HEK293 (cell line): ENCODE measurements around the gene TMEM255A.

Source experiments
- CTCF ChIA-PET: fragments of 350-600 bp; formaldehyde crosslinking; extraction: SDS; loops from one replicate; lab custom pipeline; 2021; ENCODE audit warnings: antibody characterized with exemption; lab: Yijun Ruan, JAX
- POLR2A ChIA-PET: fragments of 300-600 bp; formaldehyde crosslinking; extraction: SDS; loops from one replicate; lab custom pipeline; 2020; ENCODE audit warnings: antibody characterized with exemption, inconsistent platforms; lab: Yijun Ruan, JAX
- H3K27ac ChIP-seq: fragments of 200-500 bp; sonication (Bioruptor generic); 2 replicates; pipeline ENCODE4 v1.5.1; 2014; ENCODE audit warnings: low read depth, low read length, control low read depth, inconsistent platforms; ENCODE audit errors: extremely low read depth
- H3K36me3 ChIP-seq, 2 experiments: fragments of 200-500 bp in 1 of 2; sonication (Bioruptor generic) in 1 of 2; 1 replicate in 1 of 2; 2 replicates in 1 of 2; pipeline ENCODE4 v1.5.1; 2014 to 2017; ENCODE audit warnings: inconsistent platforms in 2 of 2, low read length in 2 of 2; ENCODE audit not compliant: control insufficient read depth in 2 of 2, insufficient read depth in 1 of 2
- H3K4me1 ChIP-seq: fragments of 200-500 bp; sonication (Bioruptor generic); 2 replicates; pipeline ENCODE4 v1.5.1; 2014; ENCODE audit warnings: mild to moderate bottlenecking, low read length, inconsistent platforms; ENCODE audit not compliant: control insufficient read depth, insufficient read depth
- H3K4me3 ChIP-seq: 2 replicates; pipeline ENCODE4 v1.5.1; 2011; ENCODE audit warnings: low read depth, mild to moderate bottlenecking, control low read depth, low read length, moderate library complexity
- H3K9me3 ChIP-seq: fragments of 200-500 bp; sonication (Bioruptor generic); 2 replicates; pipeline ENCODE4 v1.5.1; 2014; ENCODE audit warnings: low read depth, low read length, inconsistent platforms; ENCODE audit not compliant: control insufficient read depth, insufficient read depth
- BCL6B ChIP-seq: fragments of 450-650 bp; formaldehyde crosslinking; IDR thresholded peaks from 2 replicates; pipeline ENCODE4 v1.5.1; 2017; ENCODE audit warnings: missing biosample characterization, missing genetic modification characterization
- CTCF ChIP-seq: fragments of 450-650 bp; formaldehyde crosslinking; IDR thresholded peaks from 2 replicates; pipeline ENCODE4 v1.5.1; 2016; ENCODE audit warnings: missing biosample characterization, missing genetic modification characterization
- FEZF1 ChIP-seq: fragments of 450-650 bp; formaldehyde crosslinking; IDR thresholded peaks from 2 replicates; pipeline ENCODE4 v1.5.1; 2016; ENCODE audit warnings: missing biosample characterization, missing genetic modification characterization
- GLI4 ChIP-seq: fragments of 450-650 bp; formaldehyde crosslinking; IDR thresholded peaks from 2 replicates; pipeline ENCODE4 v1.5.1; 2016; ENCODE audit warnings: missing biosample characterization, missing genetic modification characterization
- KLF16 ChIP-seq: fragments of 450-650 bp; formaldehyde crosslinking; IDR thresholded peaks from 2 replicates; pipeline ENCODE4 v1.5.1; 2017; ENCODE audit warnings: missing biosample characterization, missing genetic modification characterization
- KLF8 ChIP-seq: fragments of 450-650 bp; formaldehyde crosslinking; IDR thresholded peaks from 2 replicates; pipeline ENCODE4 v1.5.1; 2016; ENCODE audit warnings: missing biosample characterization, missing genetic modification characterization
- SP2 ChIP-seq: fragments of 450-650 bp; formaldehyde crosslinking; IDR thresholded peaks from 2 replicates; pipeline ENCODE4 v1.5.1; 2016; ENCODE audit warnings: missing biosample characterization, missing genetic modification characterization
- ZNF10 ChIP-seq: fragments of 450-650 bp; formaldehyde crosslinking; IDR thresholded peaks from 2 replicates; pipeline ENCODE4 v1.5.1; 2017; ENCODE audit warnings: missing biosample characterization, missing genetic modification characterization
- ZNF138 ChIP-seq: fragments of 450-650 bp; formaldehyde crosslinking; IDR thresholded peaks from 2 replicates; pipeline ENCODE4 v1.5.1; 2016; ENCODE audit warnings: missing biosample characterization, missing genetic modification characterization, borderline replicate concordance
- ZNF2 ChIP-seq: fragments of 450-650 bp; formaldehyde crosslinking; IDR thresholded peaks from 2 replicates; pipeline ENCODE4 v1.5.1; 2016; ENCODE audit warnings: missing biosample characterization, missing genetic modification characterization
- ZNF24 ChIP-seq: fragments of 450-650 bp; formaldehyde crosslinking; IDR thresholded peaks from 2 replicates; pipeline ENCODE4 v1.5.1; 2016; ENCODE audit warnings: missing biosample characterization, missing genetic modification characterization
- ZNF248 ChIP-seq: fragments of 450-650 bp; formaldehyde crosslinking; IDR thresholded peaks from 2 replicates; pipeline ENCODE4 v1.5.1; 2017; ENCODE audit warnings: missing biosample characterization, missing genetic modification characterization
- ZNF266 ChIP-seq: fragments of 450-650 bp; formaldehyde crosslinking; IDR thresholded peaks from 2 replicates; pipeline ENCODE4 v1.5.1; 2016; ENCODE audit warnings: missing biosample characterization, missing genetic modification characterization, low read depth
- ZNF274 ChIP-seq, 2 experiments: fragments of 200-500 bp in 1 of 2; fragments of 450-650 bp in 1 of 2; sonication (Bioruptor generic) in 1 of 2; formaldehyde crosslinking in 1 of 2; IDR thresholded peaks; 2 replicates each; pipeline versions ENCODE4 v1.5.1 to v1.6.1; 2014 to 2016; ENCODE audit warnings: borderline replicate concordance in 1 of 2, inconsistent platforms in 1 of 2, low read length in 1 of 2, missing biosample characterization in 1 of 2, missing genetic modification characterization in 1 of 2
- ZNF341 ChIP-seq: fragments of 450-650 bp; formaldehyde crosslinking; IDR thresholded peaks from 2 replicates; pipeline ENCODE4; 2016; ENCODE audit warnings: low read depth, missing biosample characterization, missing genetic modification characterization
- ZNF391 ChIP-seq: fragments of 450-650 bp; formaldehyde crosslinking; IDR thresholded peaks from 2 replicates; pipeline ENCODE4 v1.5.1; 2016; ENCODE audit warnings: low read depth, missing biosample characterization, missing genetic modification characterization, borderline replicate concordance
- ZNF529 ChIP-seq: fragments of 450-650 bp; formaldehyde crosslinking; IDR thresholded peaks from 2 replicates; pipeline ENCODE4 v1.5.1; 2017; ENCODE audit warnings: missing genetic modification characterization, missing biosample characterization; ENCODE audit not compliant: insufficient replicate concordance
- ZNF558 ChIP-seq: fragments of 450-650 bp; formaldehyde crosslinking; IDR thresholded peaks from 2 replicates; pipeline ENCODE4 v1.5.1; 2016; ENCODE audit warnings: missing biosample characterization, missing genetic modification characterization
- ZNF560 ChIP-seq: fragments of 450-650 bp; formaldehyde crosslinking; IDR thresholded peaks from 2 replicates; pipeline ENCODE4 v1.5.1; 2017; ENCODE audit warnings: missing biosample characterization, missing genetic modification characterization, borderline replicate concordance
- ZNF580 ChIP-seq: fragments of 450-650 bp; formaldehyde crosslinking; IDR thresholded peaks from 2 replicates; pipeline ENCODE4 v1.5.1; 2016; ENCODE audit warnings: missing biosample characterization, missing genetic modification characterization
- ZNF621 ChIP-seq: fragments of 450-650 bp; formaldehyde crosslinking; IDR thresholded peaks from 2 replicates; pipeline ENCODE4 v1.5.1; 2017; ENCODE audit warnings: missing biosample characterization, missing genetic modification characterization
- ZNF843 ChIP-seq: fragments of 450-650 bp; formaldehyde crosslinking; IDR thresholded peaks from 2 replicates; pipeline ENCODE4 v1.5.1; 2016; ENCODE audit warnings: missing biosample characterization, missing genetic modification characterization
- ZXDB ChIP-seq: fragments of 450-650 bp; formaldehyde crosslinking; IDR thresholded peaks from 2 replicates; pipeline ENCODE4 v1.5.1; 2016; ENCODE audit warnings: missing biosample characterization, missing genetic modification characterization
- TF ChIP-seq, protein P1 (sequence below): fragments of 450-650 bp; formaldehyde crosslinking; IDR thresholded peaks from 2 replicates; pipeline ENCODE4 v1.5.1; 2016; ENCODE audit warnings: missing biosample characterization, missing genetic modification characterization
- TF ChIP-seq, protein P2 (sequence below): fragments of 450-650 bp; IDR thresholded peaks from 2 replicates; pipeline ENCODE4 v1.5.1; 2018; ENCODE audit warnings: missing biosample characterization, missing genetic modification characterization
- TF ChIP-seq, protein P3 (sequence below): fragments of 450-650 bp; formaldehyde crosslinking; IDR thresholded peaks from 2 replicates; pipeline ENCODE4 v1.5.1; 2016; ENCODE audit warnings: missing biosample characterization, missing genetic modification characterization

The TMEM255A gene

GRCh38 chrX:120311727-120312063, 434 bp upstream of the TMEM255A start:
- H3K4me3 ChIP-seq = peak overlapping the region; percentile 49; the same call in 1 of the 2 replicates
- H3K36me3 ChIP-seq = no peaks in the 10 kb centered on the region
- CTCF ChIA-PET = interaction anchor here (1.0 to 1.6 kb wide), 3 partner anchors 10 to 124 kb away, joined by 3 to 6 read pairs (median 3); no protein-coding TSS in a partner anchor
- peak overlapping the region; percentile 21; the same call in 1 of the 2 replicates for H3K27ac ChIP-seq
- H3K9me3 ChIP-seq = no peaks in the 10 kb centered on the region
- peaks cover 5% of the 10 kb centered on the region for H3K4me1 ChIP-seq
- POLR2A ChIA-PET = interaction anchor here (0.6 to 2.4 kb wide), 7 partner anchors 8 to 249 kb away, joined by 3 to 24 read pairs (median 3); partner anchors contain the start of genes CUL4B and ZBTB33
- no peak for TF ChIP-seq ZNF248 (tag by site-specific recombination)
- TF ChIP-seq ZNF558 = no peak
- TF ChIP-seq GLI4 (tag by site-specific recombination) = 0 out of 2 replicates have a peak, but pooled peaks have one; percentile 17
- TF ChIP-seq BCL6B = no peak
- TF ChIP-seq, protein P1, sequence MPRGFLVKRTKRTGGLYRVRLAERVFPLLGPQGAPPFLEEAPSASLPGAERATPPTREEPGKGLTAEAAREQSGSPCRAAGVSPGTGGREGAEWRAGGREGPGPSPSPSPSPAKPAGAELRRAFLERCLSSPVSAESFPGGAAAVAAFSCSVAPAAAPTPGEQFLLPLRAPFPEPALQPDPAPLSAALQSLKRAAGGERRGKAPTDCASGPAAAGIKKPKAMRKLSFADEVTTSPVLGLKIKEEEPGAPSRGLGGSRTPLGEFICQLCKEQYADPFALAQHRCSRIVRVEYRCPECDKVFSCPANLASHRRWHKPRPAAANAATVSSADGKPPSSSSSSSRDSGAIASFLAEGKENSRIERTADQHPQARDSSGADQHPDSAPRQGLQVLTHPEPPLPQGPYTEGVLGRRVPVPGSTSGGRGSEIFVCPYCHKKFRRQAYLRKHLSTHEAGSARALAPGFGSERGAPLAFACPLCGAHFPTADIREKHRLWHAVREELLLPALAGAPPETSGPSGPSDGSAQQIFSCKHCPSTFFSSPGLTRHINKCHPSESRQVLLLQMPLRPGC (tag by site-specific recombination) = peak; percentile 65; the same call in 1 of the 2 replicates
- peak; percentile 68; the same call in 1 of the 2 replicates for TF ChIP-seq ZNF24
- no peak for TF ChIP-seq ZNF266
- no peak for TF ChIP-seq ZNF10 (tag by site-specific recombination)
- peak; percentile 84 for TF ChIP-seq ZNF843 (tag by site-specific recombination)
- TF ChIP-seq ZXDB (tag by site-specific recombination) = peak; percentile 61
- no peak for TF ChIP-seq ZNF274 (IDR thresholded peaks at IDR 0.05; ENCODE audit: low read length)
- TF ChIP-seq ZNF274 (tag by site-specific recombination; IDR thresholded peaks at IDR 0.05; ENCODE audit: borderline replicate concordance) = no peak
- TF ChIP-seq ZNF2 (tag by site-specific recombination) = peak; percentile 25; the same call in 1 of the 2 replicates
- TF ChIP-seq, protein P2, sequence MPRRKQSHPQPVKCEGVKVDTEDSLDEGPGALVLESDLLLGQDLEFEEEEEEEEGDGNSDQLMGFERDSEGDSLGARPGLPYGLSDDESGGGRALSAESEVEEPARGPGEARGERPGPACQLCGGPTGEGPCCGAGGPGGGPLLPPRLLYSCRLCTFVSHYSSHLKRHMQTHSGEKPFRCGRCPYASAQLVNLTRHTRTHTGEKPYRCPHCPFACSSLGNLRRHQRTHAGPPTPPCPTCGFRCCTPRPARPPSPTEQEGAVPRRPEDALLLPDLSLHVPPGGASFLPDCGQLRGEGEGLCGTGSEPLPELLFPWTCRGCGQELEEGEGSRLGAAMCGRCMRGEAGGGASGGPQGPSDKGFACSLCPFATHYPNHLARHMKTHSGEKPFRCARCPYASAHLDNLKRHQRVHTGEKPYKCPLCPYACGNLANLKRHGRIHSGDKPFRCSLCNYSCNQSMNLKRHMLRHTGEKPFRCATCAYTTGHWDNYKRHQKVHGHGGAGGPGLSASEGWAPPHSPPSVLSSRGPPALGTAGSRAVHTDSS = peak; percentile 34; the same call in 1 of the 2 replicates
- TF ChIP-seq CTCF (tag by site-specific recombination) = no peak
- TF ChIP-seq ZNF341 = no peak
- peak; percentile 75 for TF ChIP-seq ZNF391
- TF ChIP-seq ZNF621 (tag by site-specific recombination) = no peak
- TF ChIP-seq ZNF529 (tag by site-specific recombination) = no peak
- TF ChIP-seq ZNF580 (tag by site-specific recombination) = no peak
- no peak for TF ChIP-seq KLF8 (tag by site-specific recombination)
- peak; percentile 49 for TF ChIP-seq FEZF1
- peak; percentile 63 for TF ChIP-seq KLF16
- no peak for TF ChIP-seq ZNF138 (tag by site-specific recombination)
- TF ChIP-seq ZNF560 (tag by site-specific recombination) = no peak
- TF ChIP-seq, protein P3, sequence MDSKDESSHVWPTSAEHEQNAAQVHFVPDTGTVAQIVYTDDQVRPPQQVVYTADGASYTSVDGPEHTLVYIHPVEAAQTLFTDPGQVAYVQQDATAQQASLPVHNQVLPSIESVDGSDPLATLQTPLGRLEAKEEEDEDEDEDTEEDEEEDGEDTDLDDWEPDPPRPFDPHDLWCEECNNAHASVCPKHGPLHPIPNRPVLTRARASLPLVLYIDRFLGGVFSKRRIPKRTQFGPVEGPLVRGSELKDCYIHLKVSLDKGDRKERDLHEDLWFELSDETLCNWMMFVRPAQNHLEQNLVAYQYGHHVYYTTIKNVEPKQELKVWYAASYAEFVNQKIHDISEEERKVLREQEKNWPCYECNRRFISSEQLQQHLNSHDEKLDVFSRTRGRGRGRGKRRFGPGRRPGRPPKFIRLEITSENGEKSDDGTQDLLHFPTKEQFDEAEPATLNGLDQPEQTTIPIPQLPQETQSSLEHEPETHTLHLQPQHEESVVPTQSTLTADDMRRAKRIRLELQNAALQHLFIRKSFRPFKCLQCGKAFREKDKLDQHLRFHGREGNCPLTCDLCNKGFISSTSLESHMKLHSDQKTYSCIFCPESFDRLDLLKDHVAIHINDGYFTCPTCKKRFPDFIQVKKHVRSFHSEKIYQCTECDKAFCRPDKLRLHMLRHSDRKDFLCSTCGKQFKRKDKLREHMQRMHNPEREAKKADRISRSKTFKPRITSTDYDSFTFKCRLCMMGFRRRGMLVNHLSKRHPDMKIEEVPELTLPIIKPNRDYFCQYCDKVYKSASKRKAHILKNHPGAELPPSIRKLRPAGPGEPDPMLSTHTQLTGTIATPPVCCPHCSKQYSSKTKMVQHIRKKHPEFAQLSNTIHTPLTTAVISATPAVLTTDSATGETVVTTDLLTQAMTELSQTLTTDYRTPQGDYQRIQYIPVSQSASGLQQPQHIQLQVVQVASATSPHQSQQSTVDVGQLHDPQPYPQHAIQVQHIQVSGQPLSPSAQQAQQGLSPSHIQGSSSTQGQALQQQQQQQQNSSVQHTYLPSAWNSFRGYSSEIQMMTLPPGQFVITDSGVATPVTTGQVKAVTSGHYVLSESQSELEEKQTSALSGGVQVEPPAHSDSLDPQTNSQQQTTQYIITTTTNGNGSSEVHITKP = peak; percentile 84
- TF ChIP-seq SP2 (tag by site-specific recombination) = 0 out of 2 replicates have a peak, but pooled peaks have one; percentile 2
